GM18861 (cell line): Measurements from ENCODE around the gene NIPAL4.

Source experiments
- ATAC-seq: cut with Tn5 transposase; IDR thresholded peaks from one replicate; pipeline ENCODE4 v1.9.1; 2021; ENCODE audit not compliant: unreplicated experiment

NIPAL4 gene

DNA sequence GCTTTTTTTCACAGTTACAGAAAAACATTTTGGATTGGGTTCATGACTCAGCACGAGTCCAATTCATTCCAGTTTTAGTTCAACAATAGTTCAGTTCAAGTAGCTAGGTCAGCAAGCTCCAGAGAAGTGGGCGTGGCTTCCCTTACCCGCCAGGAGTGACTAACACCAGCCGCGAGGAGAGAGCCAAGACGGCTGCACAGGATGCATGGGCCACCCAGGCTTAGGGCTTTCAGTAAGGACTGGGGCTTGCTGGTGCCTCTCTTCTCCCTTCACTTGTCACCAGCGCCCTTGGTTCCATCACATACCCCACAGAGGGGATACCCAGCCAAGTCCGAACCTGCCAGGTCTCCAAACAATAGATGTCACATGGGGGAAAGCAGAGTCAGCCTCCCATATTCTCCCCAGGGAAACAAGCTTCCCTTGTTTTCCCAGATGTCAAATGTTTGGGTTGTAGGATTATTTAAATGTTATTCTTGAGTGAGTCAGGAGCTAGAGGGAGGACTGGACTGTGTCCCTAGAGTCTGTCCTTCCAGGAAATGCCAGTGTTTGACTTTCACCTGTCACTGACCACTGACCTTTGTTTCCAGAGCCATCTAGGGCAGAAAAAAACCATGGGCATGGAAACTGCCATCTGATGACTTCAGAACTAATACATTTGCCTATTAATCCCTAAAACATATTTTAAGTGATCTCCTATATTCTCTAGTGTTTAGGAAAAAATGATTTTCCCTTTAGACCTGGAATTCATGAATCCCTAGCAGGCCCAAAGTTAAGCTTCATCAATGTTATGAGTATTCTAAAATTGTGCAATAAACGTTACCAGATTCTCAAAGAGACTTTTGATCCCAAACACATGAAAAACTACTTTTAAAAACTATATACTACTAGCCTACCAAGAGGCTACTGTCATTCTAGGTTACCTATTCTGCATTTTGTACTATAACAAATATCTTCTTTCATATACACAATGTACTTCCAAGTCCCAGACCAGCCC lies 51.9 kb downstream of the NIPAL4 start:
- ATAC-seq, result no peak

DNA sequence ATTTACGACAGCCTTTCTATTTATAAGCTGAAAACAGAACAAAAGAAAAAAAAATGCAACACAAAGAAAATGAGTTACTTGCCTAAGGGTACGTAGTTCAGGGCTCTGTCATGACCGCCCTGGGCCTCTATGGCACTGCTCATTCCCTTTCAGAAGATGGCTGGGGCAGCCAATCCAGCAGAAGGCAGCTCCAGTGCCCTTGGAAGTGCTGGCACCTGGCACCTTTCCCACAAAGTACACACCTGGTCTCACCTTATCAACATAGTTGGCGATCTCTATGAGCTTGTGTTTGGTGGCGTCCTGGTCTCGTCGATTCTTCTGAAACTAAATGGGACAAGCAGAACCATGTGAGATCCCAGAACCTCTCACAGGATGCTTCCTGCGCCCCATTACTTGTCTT lies 53.2 kb downstream of the NIPAL4 start:
- ATAC-seq, result no peak

DNA sequence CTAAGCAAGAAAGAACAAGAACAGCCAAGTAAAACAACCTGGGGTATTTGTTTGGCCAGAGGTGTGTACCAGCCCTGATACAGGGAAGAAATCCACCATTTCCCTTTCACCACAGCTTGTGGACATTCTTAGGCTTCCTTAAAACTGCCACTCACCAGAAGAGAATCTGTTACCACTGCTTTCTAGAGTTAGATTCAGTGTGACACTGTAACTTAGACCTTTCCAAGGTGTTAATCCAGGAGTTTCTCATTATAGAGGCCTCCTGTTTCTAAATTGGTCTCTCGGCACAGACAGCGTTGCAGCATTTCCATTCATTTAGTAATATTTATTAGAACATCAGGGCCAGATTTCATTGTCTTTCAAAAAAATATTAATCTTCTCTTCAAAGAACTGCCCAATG lies 55.0 kb downstream of the NIPAL4 start:
- ATAC-seq, result no peak

DNA sequence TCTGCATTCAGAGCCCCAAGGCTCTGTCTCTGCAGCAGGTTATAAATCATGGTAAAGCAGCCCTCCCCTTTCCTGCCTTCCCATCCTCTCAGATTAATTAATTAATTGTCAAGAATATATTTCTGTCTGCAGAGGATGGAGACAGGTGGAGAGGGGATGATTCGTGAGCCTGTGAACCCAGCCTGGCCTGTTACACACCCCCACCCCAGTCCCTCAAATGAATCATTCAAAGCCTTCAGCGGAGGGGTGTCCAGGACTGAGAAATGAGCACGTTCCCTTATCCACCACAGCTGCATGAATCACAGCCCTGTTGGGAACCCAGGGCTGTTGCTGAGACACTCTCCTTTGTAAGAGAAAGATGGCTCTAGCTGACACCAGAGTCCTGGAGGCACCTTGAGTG lies 56.0 kb downstream of the NIPAL4 start:
- no peak for ATAC-seq

DNA sequence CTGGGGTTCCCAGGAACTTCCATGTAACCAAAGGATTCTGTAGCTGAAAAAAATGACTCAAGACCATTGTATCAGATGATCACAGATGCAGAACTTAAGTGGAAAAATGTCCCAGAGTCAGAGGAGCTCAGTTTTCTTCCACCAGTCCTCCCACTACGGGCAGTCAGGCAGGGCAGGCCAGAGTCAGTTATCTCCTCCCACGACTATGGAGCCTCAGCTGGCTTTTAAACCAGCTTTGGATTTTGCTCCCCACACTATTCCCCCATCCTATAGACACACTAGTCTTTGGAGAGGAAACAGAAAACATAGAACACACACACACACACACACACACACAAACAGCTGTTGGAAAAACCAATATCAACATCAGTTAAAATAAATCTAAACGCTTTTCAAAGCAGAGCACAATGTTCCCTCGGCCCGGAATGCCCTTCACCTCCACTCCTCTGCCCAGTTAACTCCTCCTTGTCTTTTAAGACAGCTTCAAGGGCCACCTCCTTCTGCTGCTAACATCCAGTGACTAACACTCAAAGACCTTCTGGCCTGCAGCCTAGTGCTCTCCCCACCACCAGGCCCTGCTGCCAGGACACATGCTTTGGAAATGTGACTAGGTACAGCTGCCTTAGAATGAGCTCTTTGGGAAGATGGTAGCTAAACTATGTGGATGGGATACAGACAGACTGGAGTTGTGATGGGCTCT lies 56.8 kb downstream of the NIPAL4 start:
- ATAC-seq, result no peak

DNA sequence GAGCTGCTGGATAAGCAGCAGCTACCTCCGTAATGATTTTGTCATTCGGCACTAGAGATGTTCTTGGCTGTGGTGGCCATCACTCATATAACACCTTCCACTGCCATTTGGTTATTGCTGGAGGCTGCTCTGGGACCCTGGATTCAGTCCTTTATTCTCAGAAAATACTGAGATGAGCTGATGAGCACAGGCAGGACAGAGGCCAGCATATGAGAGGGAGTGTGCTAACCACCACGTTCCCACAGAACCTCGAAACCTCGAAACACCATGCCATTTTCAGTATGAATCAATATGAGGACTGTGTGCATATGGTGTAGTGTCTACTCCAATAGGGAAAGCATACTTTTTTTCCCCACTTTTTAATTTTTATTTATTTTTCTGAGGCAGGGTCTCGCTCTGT lies 59.0 kb downstream of the NIPAL4 start:
- ATAC-seq, result peak; percentile 75

DNA sequence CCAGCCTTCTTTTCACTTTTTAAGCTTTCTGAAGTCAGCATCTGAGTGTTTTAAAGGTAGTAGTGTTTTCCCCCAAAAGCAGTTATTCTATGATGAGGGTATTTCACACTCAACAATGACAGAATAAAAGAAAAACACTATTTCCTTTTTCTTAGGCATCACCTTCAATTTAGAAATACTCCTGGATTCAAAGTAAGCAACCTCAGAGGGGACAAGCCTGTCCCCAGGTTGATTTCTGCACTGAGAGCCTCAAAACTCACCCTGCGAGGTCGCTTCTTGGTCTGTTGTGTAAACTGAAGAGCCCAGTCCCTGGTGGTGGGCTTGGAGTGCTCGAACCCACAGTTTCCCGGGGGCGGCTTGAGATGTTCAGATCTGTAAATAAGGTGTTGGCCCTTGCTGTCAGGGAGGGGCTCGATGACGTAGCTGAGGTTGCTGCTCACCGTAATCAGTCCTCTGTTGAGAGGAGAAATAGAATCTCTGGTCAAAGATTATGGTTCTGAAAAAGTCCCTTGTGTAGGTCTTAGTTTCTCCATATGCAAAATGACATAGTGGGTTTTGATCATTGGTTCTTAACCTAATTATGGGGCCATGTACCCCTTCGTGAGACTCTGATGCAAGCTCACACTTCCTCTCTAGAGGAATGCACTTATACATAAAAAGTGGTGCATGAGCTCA lies 59.7 kb downstream of the NIPAL4 start:
- no peak for ATAC-seq

DNA sequence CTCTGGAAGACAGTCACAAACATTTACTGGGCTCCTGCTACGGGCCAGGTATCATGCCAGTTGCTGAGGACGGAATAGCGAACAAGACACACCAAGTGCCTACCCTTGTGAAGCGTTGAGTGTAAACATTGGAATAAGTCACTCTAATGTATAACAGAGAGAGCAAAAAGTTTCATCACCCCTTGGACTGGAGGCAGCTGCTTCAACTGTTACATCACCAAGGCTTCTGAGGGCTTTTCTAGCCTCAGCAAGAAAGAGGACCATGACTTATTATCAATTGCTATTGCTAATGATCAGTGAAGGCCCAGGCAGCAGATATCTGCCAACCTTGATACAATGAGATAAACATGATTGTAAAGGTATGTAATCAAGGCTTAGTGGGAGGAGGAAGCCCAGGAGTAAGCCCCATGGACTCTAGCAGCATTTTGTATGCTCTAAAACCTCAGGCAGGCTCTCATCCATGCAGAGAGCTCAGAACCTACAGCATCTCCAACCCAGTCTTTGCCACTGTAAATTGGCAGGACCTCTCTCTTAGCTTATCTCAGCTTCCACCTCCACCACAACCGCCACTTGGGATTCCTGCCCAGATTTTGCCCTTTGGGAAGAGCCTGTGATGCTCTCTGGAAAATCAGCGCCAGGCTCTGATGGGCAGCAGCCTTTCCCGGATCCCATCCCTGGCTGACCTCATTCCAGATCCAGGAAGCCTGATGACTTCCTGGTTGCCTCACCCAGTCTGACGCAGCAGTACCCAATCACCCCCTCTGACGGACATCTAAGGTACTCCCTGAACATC lies 61.1 kb downstream of the NIPAL4 start:
- no peak for ATAC-seq

DNA sequence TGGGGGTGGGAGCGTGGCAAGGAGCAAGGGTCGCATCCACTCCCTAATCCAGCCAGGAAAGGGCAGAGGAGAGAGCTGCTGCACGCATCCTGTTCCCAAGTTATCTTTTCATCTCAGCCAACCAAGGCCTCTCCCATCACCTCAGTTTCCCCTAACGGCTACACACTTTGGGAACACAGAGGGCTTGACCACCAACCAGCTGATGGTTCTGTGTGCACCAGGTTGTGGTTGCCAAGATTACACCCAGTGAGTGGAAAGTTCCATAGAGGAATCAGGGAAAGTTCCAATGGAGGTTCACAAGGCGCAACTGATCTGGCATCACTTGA lies 61.7 kb downstream of the NIPAL4 start:
- no peak for ATAC-seq

DNA sequence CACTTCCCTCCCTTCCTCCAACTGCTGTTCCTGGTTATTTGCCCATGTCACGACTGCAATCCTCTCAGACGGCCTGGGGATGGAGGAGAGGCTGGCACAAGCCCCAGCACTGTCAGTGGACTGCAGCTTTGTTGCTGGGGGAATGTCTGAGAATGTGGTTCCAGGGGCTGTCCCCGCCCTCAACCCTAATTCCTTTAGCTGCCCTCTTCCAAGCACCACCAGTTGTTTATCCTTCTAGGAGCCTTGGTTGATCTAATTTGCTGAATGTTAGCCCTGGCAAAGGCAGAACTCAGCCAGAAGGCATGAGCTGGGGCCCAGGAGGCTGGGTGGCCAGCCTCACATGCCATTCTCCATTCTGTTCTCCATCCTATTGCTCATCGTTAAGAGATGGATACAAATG lies 64.0 kb downstream of the NIPAL4 start:
- no peak for ATAC-seq
